GM12892 (cell line): ENCODE measurements around the gene RNF32.
"Not testable (repeated sequence)": the region's sequence is repeated elsewhere in the genome, so short reads cannot be mapped to it uniquely, and the experiment has no call there.

Experiments
- DNase-seq: peaks from one replicate; pipeline ENCODE4 v3.0.0; 2011; ENCODE audit not compliant: insufficient read length
- FAIRE-seq: peaks from 2 replicates; lab custom pipeline; 2011; peaks lifted over from hg19 to GRCh38; lab: Jason Lieb, UNC
- POLR2A ChIP-seq: IDR thresholded peaks from 2 replicates; pipeline ENCODE4 v1.6.1; 2011; ENCODE audit warnings: low read depth, low read length, control low read depth
- POLR2AphosphoS5 ChIP-seq: IDR thresholded peaks from 2 replicates; pipeline ENCODE4 v1.6.1; 2011; ENCODE audit warnings: low read depth, low read length, control low read depth
- TAF1 ChIP-seq: IDR thresholded peaks from 2 replicates; pipeline ENCODE4 v1.6.1; 2011; ENCODE audit warnings: low read depth, mild to moderate bottlenecking, control low read depth, low read length, borderline replicate concordance

Gene RNF32

GRCh38 chr7:156673454-156673853, 32.9 kb downstream of the RNF32 start:
- DNase-seq (no peak), FAIRE-seq (no peak)
- TF ChIP-seq TAF1 (no peak), POLR2A (no peak), POLR2AphosphoS5 (no peak)

GRCh38 chr7:156673902-156674301, 33.3 kb downstream of the RNF32 start:
- no peak for TF ChIP-seq TAF1
- TF ChIP-seq POLR2AphosphoS5, result no peak
- no peak for DNase-seq
- FAIRE-seq, result no peak

GRCh38 chr7:156675721-156676120, 35.1 kb downstream of the RNF32 start:
- FAIRE-seq (no peak), DNase-seq (no peak)
- no peak for TF ChIP-seq POLR2A
- no peak for TF ChIP-seq TAF1
- no peak for TF ChIP-seq POLR2AphosphoS5

- no peak for TF ChIP-seq POLR2AphosphoS5
- TF ChIP-seq POLR2A, result no peak
- no peak for TF ChIP-seq TAF1
- DNase-seq (no peak), FAIRE-seq (no peak)
Measured at GRCh38 chr7:156676263-156676662, 35.7 kb downstream of the RNF32 start.

GRCh38 chr7:156677374-156678054, 36.9 kb downstream of the RNF32 start:
- no peak for FAIRE-seq
- no peak for DNase-seq
- TF ChIP-seq POLR2A, result no peak
- TF ChIP-seq POLR2AphosphoS5, result no peak
- no peak for TF ChIP-seq TAF1

GRCh38 chr7:156680281-156680680, 39.7 kb downstream of the RNF32 start:
- DNase-seq (no peak), FAIRE-seq (no peak)
- TF ChIP-seq POLR2AphosphoS5, result no peak
- no peak for TF ChIP-seq POLR2A
- TF ChIP-seq TAF1, result no peak

GRCh38 chr7:156682928-156683327, 42.4 kb downstream of the RNF32 start:
- DNase-seq (no peak), FAIRE-seq (no peak)
- TF ChIP-seq POLR2A (no peak), TAF1 (no peak), POLR2AphosphoS5 (no peak)

- FAIRE-seq, result no peak
- no peak for TF ChIP-seq POLR2A
- no peak for TF ChIP-seq POLR2AphosphoS5
- no peak for TF ChIP-seq TAF1
- DNase-seq, result no peak
Measured at GRCh38 chr7:156684251-156684650, 43.7 kb downstream of the RNF32 start.

GRCh38 chr7:156684661-156685060, 44.1 kb downstream of the RNF32 start:
- TF ChIP-seq POLR2AphosphoS5 (no peak), POLR2A (no peak), TAF1 (no peak)
- FAIRE-seq (no peak), DNase-seq (no peak)

- TF ChIP-seq POLR2AphosphoS5 (no peak), POLR2A (no peak), TAF1 (no peak)
- DNase-seq (no peak), FAIRE-seq (no peak)
Measured at GRCh38 chr7:156691764-156692163, 51.2 kb downstream of the RNF32 start.

- FAIRE-seq (no peak), DNase-seq (no peak)
- TF ChIP-seq POLR2A (no peak), POLR2AphosphoS5 (no peak)
Measured at GRCh38 chr7:156692849-156693248, 52.3 kb downstream of the RNF32 start.

GRCh38 chr7:156693627-156694026, 53.1 kb downstream of the RNF32 start:
- no peak for DNase-seq
- FAIRE-seq, result no peak
- TF ChIP-seq TAF1 (no peak), POLR2A (no peak)

- FAIRE-seq, DNase-seq: not testable (repeated sequence)
Measured at GRCh38 chr7:156697283-156697682, 56.7 kb downstream of the RNF32 start.

- FAIRE-seq, DNase-seq: not testable (repeated sequence)
Measured at GRCh38 chr7:156698512-156698911, 57.9 kb downstream of the RNF32 start.

- FAIRE-seq, DNase-seq: not testable (repeated sequence)
Measured at GRCh38 chr7:156701787-156702186, 61.2 kb downstream of the RNF32 start.
